Measurements from ENCODE around the gene TNS3. TPM values are rescaled to one million over a fixed set of nuclear protein-coding genes. Genes with fewer than 3 reads are reported as not detected.

The TNS3 gene
- total and polyA plus RNA-seq, 9 of the 15 experiments (the other 6 are each of a cell fraction or from before 2014, with no cell fraction given): 0.20 TPM; not detected in 8

DNA sequence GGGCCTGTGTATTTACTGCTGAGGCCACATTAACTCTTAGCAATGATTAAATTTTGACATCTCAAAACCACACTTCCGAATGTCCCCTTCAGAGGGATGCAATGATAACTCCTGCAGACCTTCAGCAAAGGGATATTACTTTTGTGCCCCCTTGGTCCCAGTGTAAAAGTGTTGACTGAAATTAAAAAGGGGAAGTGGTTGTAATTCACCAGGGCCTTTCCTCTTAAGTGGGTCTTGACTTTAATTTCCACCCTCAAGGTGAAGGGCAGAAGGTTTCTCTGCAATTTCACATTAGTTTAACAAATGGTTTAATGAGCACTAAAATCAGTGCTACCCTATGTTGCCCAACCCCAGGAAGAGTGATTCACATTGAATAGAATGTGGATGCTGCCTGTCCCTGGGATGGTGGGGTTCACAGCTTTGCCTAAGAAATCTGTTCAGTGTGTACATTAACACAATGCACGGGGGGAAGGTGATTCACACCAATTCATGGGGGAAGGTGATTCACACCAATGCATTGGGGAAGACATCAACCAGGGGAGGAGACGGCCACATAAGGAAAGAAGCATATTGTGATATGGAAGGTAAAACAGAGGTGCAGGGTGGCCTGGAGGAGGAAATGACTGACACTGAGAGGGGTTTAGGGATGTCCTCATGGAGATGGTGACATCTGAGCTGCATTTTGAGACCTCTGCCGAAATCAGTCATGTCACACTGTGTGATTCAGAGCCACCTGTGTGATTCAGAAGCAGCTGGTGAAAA, 19.4 kb upstream of the TNS3 start:
- H2AFZ ChIP-seq (ENCODE audit: low read depth, low read length): no peak overlapping the region
- ATAC-seq (no peak), DNase-seq (ENCODE audit: extremely low read depth in 1 of 4, low spot score in 3 of 4) (no peak), FAIRE-seq (no peak)
- H3K9me3 ChIP-seq (replicated peaks; ENCODE audit: control insufficient read depth, insufficient read depth, low read depth, low read length): no peaks in the 10 kb centered on the region
- BruUV-seq (replicated peaks): no TSS peak
- peaks cover 2 to 26% of the 10 kb centered on the region in 2 experiments; a peak in 3 of 5 replicates for H3K27me3 ChIP-seq (ENCODE audit: control insufficient read depth in 2 of 2, insufficient read depth in 2 of 2, low read length in 2 of 2)
- in situ Hi-C loops (cut with MboI) (no loop called here), intact Hi-C loops (cut with micrococcal nuclease) (no loop called here)
- no peak overlapping the region for H3K4me3 ChIP-seq
- no peaks in the 10 kb centered on the region for H3K36me3 ChIP-seq (ENCODE audit: control insufficient read depth, insufficient read depth, low read length)
- H3K4me1 ChIP-seq (replicated peaks in 1 of 2; ENCODE audit: control insufficient read depth in 2 of 2, insufficient read depth in 2 of 2, low read length in 2 of 2): no peaks in the 10 kb centered on the region
- POLR2A ChIA-PET: interaction anchor here (0.6 to 0.7 kb wide), 2 partner anchors 13 to 56 kb away, joined by 3 read pairs; no protein-coding TSS in a partner anchor
- WGBS (ENCODE audit: insufficient coverage, low coverage, missing lambda C conversion rate): 0% methylated on average over 4 of the region's 4 CpGs
- H3K9me1 ChIP-seq (ENCODE audit: control insufficient read depth, insufficient read depth, low read length): no peaks in the 10 kb centered on the region
- H3K27ac ChIP-seq (ENCODE audit: extremely low read depth, low read depth, low read length): no peak overlapping the region
- no peaks in the 10 kb centered on the region for H3K79me2 ChIP-seq (ENCODE audit: control insufficient read depth, insufficient read depth, low read length)
- no peak overlapping the region for H3K4me2 ChIP-seq (ENCODE audit: insufficient read depth, low read length)
- CTCF ChIA-PET (ENCODE audit: low intra/inter-chr PET ratio): no interaction called here
- no peaks in the 10 kb centered on the region for H4K20me1 ChIP-seq (replicated peaks; ENCODE audit: control insufficient read depth, insufficient read depth, low read length)
- TF ChIP-seq CAMTA2 (CRISPR knock-in tag; conservative IDR thresholded peaks at IDR 0.05) (no peak), SPI1 (IDR thresholded peaks at IDR 0.05; ENCODE audit: borderline replicate concordance, low read depth, low read length) (peak; percentile 85)
- no peak overlapping the region for H3K9ac ChIP-seq (ENCODE audit: insufficient read depth in 1 of 2, low read depth in 2 of 2, low read length in 2 of 2)

DNA sequence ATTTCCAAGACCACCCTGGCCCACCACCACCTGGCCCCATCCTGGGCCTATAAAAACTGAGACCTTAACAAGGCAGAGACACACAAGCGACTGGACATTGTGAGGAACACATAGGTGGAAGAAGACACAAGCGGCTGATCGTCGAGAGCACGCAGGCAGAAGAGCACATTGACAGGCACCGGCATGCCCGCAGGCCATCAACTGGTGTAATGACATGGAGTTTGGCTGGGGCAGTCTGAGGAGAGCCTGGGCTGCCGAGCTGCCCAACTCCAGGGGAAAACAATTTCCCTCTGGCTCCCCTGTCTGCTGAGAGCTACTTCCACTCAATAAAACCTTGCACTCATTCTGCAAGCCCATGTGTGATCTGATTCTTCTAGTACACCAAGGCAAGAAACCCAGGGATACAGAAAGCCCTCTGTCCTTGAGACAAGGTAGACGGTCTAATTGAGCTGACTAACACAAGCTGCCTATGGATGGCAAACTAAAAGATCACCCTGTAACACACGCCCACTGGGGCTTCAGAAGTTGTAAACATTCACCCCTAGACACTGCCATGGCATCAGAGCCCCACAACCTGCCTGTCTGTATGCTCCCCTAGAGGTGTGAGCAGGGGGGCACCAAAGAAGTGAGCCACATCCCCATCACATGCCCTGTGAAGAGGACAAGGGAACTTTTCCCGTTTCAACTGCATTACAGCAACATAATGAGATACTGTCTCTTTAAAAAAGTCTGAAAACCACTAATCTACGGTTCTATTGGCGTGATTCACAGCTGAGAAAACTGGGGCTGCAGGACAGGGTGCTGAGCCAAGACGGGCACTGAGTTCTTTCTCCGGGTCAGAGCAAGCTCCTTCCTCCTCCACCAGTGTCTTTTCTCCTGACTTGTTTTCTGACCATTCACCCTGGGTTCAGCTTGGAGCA, 18.5 kb upstream of the TNS3 start:
- peaks cover 2 to 21% of the 10 kb centered on the region in 2 experiments; a peak in 3 of 5 replicates for H3K27me3 ChIP-seq (ENCODE audit: control insufficient read depth in 2 of 2, insufficient read depth in 2 of 2, low read length in 2 of 2)
- CTCF ChIA-PET (ENCODE audit: low intra/inter-chr PET ratio): no interaction called here
- H3K27ac ChIP-seq (ENCODE audit: extremely low read depth, low read depth, low read length): no peak overlapping the region
- no peaks in the 10 kb centered on the region for H3K36me3 ChIP-seq (ENCODE audit: control insufficient read depth, insufficient read depth, low read length)
- ATAC-seq: no peak
- intact Hi-C loops (cut with micrococcal nuclease) (no loop called here), in situ Hi-C loops (cut with MboI) (no loop called here)
- H3K4me2 ChIP-seq (ENCODE audit: insufficient read depth, low read length): no peak overlapping the region
- H3K4me1 ChIP-seq (replicated peaks in 1 of 2; ENCODE audit: control insufficient read depth in 2 of 2, insufficient read depth in 2 of 2, low read length in 2 of 2): no peaks in the 10 kb centered on the region
- H3K4me3 ChIP-seq: no peak overlapping the region
- no TSS peak for BruUV-seq (replicated peaks)
- FAIRE-seq: no peak
- no peaks in the 10 kb centered on the region for H3K9me1 ChIP-seq (ENCODE audit: control insufficient read depth, insufficient read depth, low read length)
- H3K9ac ChIP-seq (ENCODE audit: insufficient read depth in 1 of 2, low read depth in 2 of 2, low read length in 2 of 2): no peak overlapping the region
- H3K79me2 ChIP-seq (ENCODE audit: control insufficient read depth, insufficient read depth, low read length): no peaks in the 10 kb centered on the region
- no peaks in the 10 kb centered on the region for H4K20me1 ChIP-seq (replicated peaks; ENCODE audit: control insufficient read depth, insufficient read depth, low read length)
- no peak overlapping the region for H2AFZ ChIP-seq (ENCODE audit: low read depth, low read length)
- no peaks in the 10 kb centered on the region for H3K9me3 ChIP-seq (replicated peaks; ENCODE audit: control insufficient read depth, insufficient read depth, low read depth, low read length)
- POLR2A ChIA-PET: interaction anchor here (0.6 to 0.7 kb wide), 3 partner anchors 12 to 56 kb away, joined by 3 read pairs; no protein-coding TSS in a partner anchor
- 1% methylated on average over 15 of the region's 15 CpGs for WGBS (ENCODE audit: insufficient coverage, low coverage, missing lambda C conversion rate)
- no peak for DNase-seq (ENCODE audit: extremely low read depth in 1 of 4, low spot score in 3 of 4)
- TF ChIP-seq SP1 (CRISPR knock-in tag; IDR thresholded peaks at IDR 0.05) (no peak), MBD2 (IDR thresholded peaks at IDR 0.05; ENCODE audit: borderline replicate concordance, low read depth) (no peak), MTA3 (IDR thresholded peaks at IDR 0.05; ENCODE audit: borderline replicate concordance) (no peak), MYC (IDR thresholded peaks at IDR 0.05; ENCODE audit: low read depth, low read length) (no peak), MYC (CRISPR knock-in tag; IDR thresholded peaks at IDR 0.05; ENCODE audit: borderline replicate concordance, low read depth) (no peak), ZNF239 (CRISPR knock-in tag; IDR thresholded peaks at IDR 0.05) (no peak), NFIX (CRISPR knock-in tag; IDR thresholded peaks at IDR 0.05; ENCODE audit: low read depth) (no peak), BHLHE40 (IDR thresholded peaks at IDR 0.05; ENCODE audit: low read length) (no peak), HDGF (IDR thresholded peaks at IDR 0.05) (no peak), TAF7 (tag; IDR thresholded peaks at IDR 0.05) (no peak), ETV1 (tag; conservative IDR thresholded peaks at IDR 0.05; ENCODE audit: low read depth) (no peak)
- TF ChIP-seq, protein P1, sequence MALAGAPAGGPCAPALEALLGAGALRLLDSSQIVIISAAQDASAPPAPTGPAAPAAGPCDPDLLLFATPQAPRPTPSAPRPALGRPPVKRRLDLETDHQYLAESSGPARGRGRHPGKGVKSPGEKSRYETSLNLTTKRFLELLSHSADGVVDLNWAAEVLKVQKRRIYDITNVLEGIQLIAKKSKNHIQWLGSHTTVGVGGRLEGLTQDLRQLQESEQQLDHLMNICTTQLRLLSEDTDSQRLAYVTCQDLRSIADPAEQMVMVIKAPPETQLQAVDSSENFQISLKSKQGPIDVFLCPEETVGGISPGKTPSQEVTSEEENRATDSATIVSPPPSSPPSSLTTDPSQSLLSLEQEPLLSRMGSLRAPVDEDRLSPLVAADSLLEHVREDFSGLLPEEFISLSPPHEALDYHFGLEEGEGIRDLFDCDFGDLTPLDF (CRISPR knock-in tag; IDR thresholded peaks at IDR 0.05): no peak
